Measurements from ENCODE around the gene BET1L.

The BET1L gene

DNA sequence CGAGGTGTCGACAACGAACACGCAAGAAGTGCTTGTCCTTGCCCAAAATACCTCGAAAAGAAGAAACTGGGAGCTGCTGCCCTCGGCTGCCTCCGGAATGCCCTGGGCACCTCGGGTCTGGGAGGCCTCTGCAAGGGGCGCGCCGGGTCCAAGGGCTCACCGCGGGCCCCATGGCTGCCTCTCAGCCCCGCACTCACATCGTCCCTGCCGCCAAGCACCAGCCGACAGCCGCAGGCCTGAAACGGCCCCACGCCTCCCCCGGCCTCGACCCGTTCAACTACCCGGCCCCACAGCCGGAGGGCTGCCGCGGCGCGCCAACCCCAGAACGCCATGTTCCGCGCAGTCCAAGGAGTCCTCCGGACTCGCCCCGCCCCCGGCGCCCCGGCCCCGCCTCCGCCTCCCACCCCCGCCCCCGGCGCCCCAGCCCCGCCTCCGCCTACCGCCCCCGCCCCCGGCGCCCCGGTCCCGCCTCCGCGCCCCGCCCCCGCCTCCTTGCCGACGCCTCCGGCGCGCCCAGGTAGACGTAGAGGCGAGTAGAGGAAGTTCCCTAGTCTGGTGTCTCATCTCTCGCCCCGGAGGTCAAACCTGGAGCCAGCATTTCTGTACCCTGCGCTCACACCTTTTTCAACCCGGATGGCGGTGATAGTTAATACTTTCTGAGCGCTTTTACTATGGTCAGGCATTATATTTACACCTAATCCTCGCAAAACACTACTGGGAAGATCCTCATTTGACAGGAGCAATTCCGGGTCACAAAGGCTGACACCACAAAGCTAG is 29.0 kb upstream of the BET1L start, which contains the start of gene SIRT3:
TSS of gene SIRT3 (minus strand) at position 346 of the 777 bp plus-strand sequence. CDS start at position 332, 14 bp downstream.
- Histone ChIP-seq H2BK5ac (ENCODE audit: low read depth, low read length, poor library complexity, severe bottlenecking) (no peak within 1 kb of the TSS), H3K14ac (ENCODE audit: low read length in 2 of 2) (peak within 1 kb of the TSS in 1 of 2 experiments; percentile 80), H3K9me3 (ENCODE audit: control insufficient read depth, low read length) (no peaks in the 10 kb centered on the region), H3K4ac (ENCODE audit: low read depth in 1 of 2, low read length in 2 of 2) (peak within 1 kb of the TSS; percentile 66 to 81), H2BK120ac (ENCODE audit: low read depth, low read length) (peak within 1 kb of the TSS; percentile 77), H2BK12ac (ENCODE audit: low read length in 2 of 2) (peak within 1 kb of the TSS in 1 of 2 experiments; percentile 40), H3K23ac (ENCODE audit: low read length in 2 of 2) (peak within 1 kb of the TSS in 1 of 2 experiments; percentile 2), H3K4me3 (ENCODE audit: insufficient read depth in 1 of 2, low read depth in 1 of 2, low read length in 2 of 2) (peak within 1 kb of the TSS; percentile 85 to 100), H3K9ac (ENCODE audit: low read length) (peak within 1 kb of the TSS; percentile 98), H2AK5ac (ENCODE audit: low read length, severe bottlenecking) (no peak within 1 kb of the TSS), H3K36me3 (ENCODE audit: control insufficient read depth in 1 of 2, insufficient read depth in 2 of 2, low read depth in 1 of 2, low read length in 2 of 2) (peaks cover 16 to 26% of the 10 kb centered on the region in 2 experiments), H4K91ac (ENCODE audit: low read length) (peak within 1 kb of the TSS; percentile 86), H3K27me3 (ENCODE audit: control insufficient read depth in 1 of 2, insufficient read depth in 1 of 2, low read length in 2 of 2) (no peaks in the 10 kb centered on the region), H3K4me2 (ENCODE audit: low read length, poor library complexity, severe bottlenecking) (peak within 1 kb of the TSS; percentile 88), H2BK15ac (ENCODE audit: low read depth, poor library complexity, severe bottlenecking) (no peak within 1 kb of the TSS), H2AFZ (ENCODE audit: low read depth, low read length) (peak within 1 kb of the TSS; percentile 2), H3K79me1 (replicated peaks; ENCODE audit: low read length, poor library complexity, severe bottlenecking) (peaks cover 28% of the 10 kb centered on the region), H3K27ac (ENCODE audit: low read length, poor library complexity, severe bottlenecking) (peak within 1 kb of the TSS; percentile 92), H3K18ac (ENCODE audit: low read depth in 1 of 2, low read length in 2 of 2) (peak within 1 kb of the TSS; percentile 85 to 91), H3K4me1 (ENCODE audit: control insufficient read depth, insufficient read depth, low read depth, low read length) (peaks cover 6% of the 10 kb centered on the region), H4K8ac (ENCODE audit: low read length) (peak within 1 kb of the TSS; percentile 50)
- peak; percentile 86 for DNase-seq
- under 1% methylated on average over 27 of the region's 70 CpGs for WGBS

GRCh38 chr11:235609-235996 is 28.4 kb upstream of the BET1L start:
- Histone ChIP-seq H3K9me3 (ENCODE audit: control insufficient read depth, low read length) (no peaks in the 10 kb centered on the region), H3K4ac (ENCODE audit: low read depth in 1 of 2, low read length in 2 of 2) (peak overlapping the region in 1 of 2 experiments; percentile 81), H4K91ac (ENCODE audit: low read length) (no peak overlapping the region), H3K23ac (ENCODE audit: low read length in 2 of 2) (peak overlapping the region in 1 of 2 experiments; percentile 2), H3K27me3 (ENCODE audit: control insufficient read depth in 1 of 2, insufficient read depth in 1 of 2, low read length in 2 of 2) (no peaks in the 10 kb centered on the region), H3K27ac (ENCODE audit: low read length, poor library complexity, severe bottlenecking) (peak overlapping the region; percentile 48), H2BK5ac (ENCODE audit: low read depth, low read length, poor library complexity, severe bottlenecking) (no peak overlapping the region), H3K18ac (ENCODE audit: low read depth in 1 of 2, low read length in 2 of 2) (peak overlapping the region; percentile 85 to 91), H3K4me2 (ENCODE audit: low read length, poor library complexity, severe bottlenecking) (peak overlapping the region; percentile 62), H3K79me1 (replicated peaks; ENCODE audit: low read length, poor library complexity, severe bottlenecking) (peaks cover 25% of the 10 kb centered on the region), H3K4me1 (ENCODE audit: control insufficient read depth, insufficient read depth, low read depth, low read length) (peaks cover 6% of the 10 kb centered on the region), H2AK5ac (ENCODE audit: low read length, severe bottlenecking) (no peak overlapping the region), H3K9ac (ENCODE audit: low read length) (peak overlapping the region; percentile 95), H2AFZ (ENCODE audit: low read depth, low read length) (peak overlapping the region; percentile 2), H4K8ac (ENCODE audit: low read length) (peak overlapping the region; percentile 32), H2BK12ac (ENCODE audit: low read length in 2 of 2) (peak overlapping the region in 1 of 2 experiments; percentile 40), H2BK120ac (ENCODE audit: low read depth, low read length) (no peak overlapping the region), H2BK15ac (ENCODE audit: low read depth, poor library complexity, severe bottlenecking) (no peak overlapping the region), H3K36me3 (ENCODE audit: control insufficient read depth in 1 of 2, insufficient read depth in 2 of 2, low read depth in 1 of 2, low read length in 2 of 2) (peaks cover 11 to 23% of the 10 kb centered on the region in 2 experiments), H3K4me3 (ENCODE audit: insufficient read depth in 1 of 2, low read depth in 1 of 2, low read length in 2 of 2) (peak overlapping the region; percentile 85 to 97), H3K14ac (ENCODE audit: low read length in 2 of 2) (peak overlapping the region in 1 of 2 experiments; percentile 80)
- WGBS = 14% methylated on average over 12 of the region's 13 CpGs
- no peak for DNase-seq

DNA sequence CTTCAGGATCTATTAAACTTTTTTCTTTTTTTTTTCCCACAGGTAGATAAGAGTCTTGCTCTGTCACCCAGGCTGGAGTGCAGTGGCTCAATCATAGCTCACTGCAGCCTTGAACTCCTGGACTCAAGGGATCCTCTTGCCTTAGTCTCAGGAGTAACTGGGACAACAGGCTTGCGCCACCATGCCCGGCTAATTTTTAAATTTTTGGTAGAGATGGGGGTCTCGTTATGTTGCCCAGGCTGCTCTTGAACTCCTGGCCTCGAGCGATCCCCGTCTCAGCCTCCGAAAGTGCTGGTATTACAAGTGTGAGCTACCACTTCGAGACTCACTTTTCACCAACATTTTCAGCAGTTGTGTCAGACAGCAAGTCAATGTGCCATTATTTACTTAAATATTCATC is 28.0 kb upstream of the BET1L start:
- Histone ChIP-seq H3K27me3 (ENCODE audit: control insufficient read depth in 1 of 2, insufficient read depth in 1 of 2, low read length in 2 of 2) (no peaks in the 10 kb centered on the region), H3K4me1 (ENCODE audit: control insufficient read depth, insufficient read depth, low read depth, low read length) (peaks cover 6% of the 10 kb centered on the region)

GRCh38 chr11:232783-233565 is 25.8 kb upstream of the BET1L start:
- Histone ChIP-seq H3K14ac (ENCODE audit: low read length in 2 of 2) (no peak overlapping the region), H3K9me3 (ENCODE audit: control insufficient read depth, low read length) (no peaks in the 10 kb centered on the region), H3K4me3 (ENCODE audit: insufficient read depth in 1 of 2, low read depth in 1 of 2, low read length in 2 of 2) (no peak overlapping the region), H2BK5ac (ENCODE audit: low read depth, low read length, poor library complexity, severe bottlenecking) (no peak overlapping the region), H3K23ac (ENCODE audit: low read length in 2 of 2) (no peak overlapping the region), H4K91ac (ENCODE audit: low read length) (no peak overlapping the region), H2AFZ (ENCODE audit: low read depth, low read length) (no peak overlapping the region), H3K4ac (ENCODE audit: low read depth in 1 of 2, low read length in 2 of 2) (no peak overlapping the region), H3K36me3 (ENCODE audit: control insufficient read depth in 1 of 2, insufficient read depth in 2 of 2, low read depth in 1 of 2, low read length in 2 of 2) (peaks cover 12 to 20% of the 10 kb centered on the region in 2 experiments), H2BK120ac (ENCODE audit: low read depth, low read length) (no peak overlapping the region), H2BK15ac (ENCODE audit: low read depth, poor library complexity, severe bottlenecking) (no peak overlapping the region), H2BK12ac (ENCODE audit: low read length in 2 of 2) (no peak overlapping the region), H3K4me1 (ENCODE audit: control insufficient read depth, insufficient read depth, low read depth, low read length) (peaks cover 4% of the 10 kb centered on the region), H3K27ac (ENCODE audit: low read length, poor library complexity, severe bottlenecking) (no peak overlapping the region), H2AK5ac (ENCODE audit: low read length, severe bottlenecking) (no peak overlapping the region), H3K27me3 (ENCODE audit: control insufficient read depth in 1 of 2, insufficient read depth in 1 of 2, low read length in 2 of 2) (no peaks in the 10 kb centered on the region), H3K18ac (ENCODE audit: low read depth in 1 of 2, low read length in 2 of 2) (no peak overlapping the region), H3K4me2 (ENCODE audit: low read length, poor library complexity, severe bottlenecking) (no peak overlapping the region), H3K9ac (ENCODE audit: low read length) (no peak overlapping the region), H4K8ac (ENCODE audit: low read length) (no peak overlapping the region), H3K79me1 (replicated peaks; ENCODE audit: low read length, poor library complexity, severe bottlenecking) (peaks cover 39% of the 10 kb centered on the region)
- DNase-seq = no peak
- 95% methylated on average over 20 of the region's 20 CpGs for WGBS

More for the DNA sequence above, 28.0 kb upstream of the BET1L start:
- H2BK5ac ChIP-seq (ENCODE audit: low read depth, low read length, poor library complexity, severe bottlenecking) = no peak overlapping the region
- H3K9ac ChIP-seq (ENCODE audit: low read length) = peak overlapping the region; percentile 95
- no peak overlapping the region for H2BK15ac ChIP-seq (ENCODE audit: low read depth, poor library complexity, severe bottlenecking)
- peaks cover 13 to 23% of the 10 kb centered on the region in 2 experiments for H3K36me3 ChIP-seq (ENCODE audit: control insufficient read depth in 1 of 2, insufficient read depth in 2 of 2, low read depth in 1 of 2, low read length in 2 of 2)
- H3K23ac ChIP-seq (ENCODE audit: low read length in 2 of 2) = no peak overlapping the region
- H2AFZ ChIP-seq (ENCODE audit: low read depth, low read length) = no peak overlapping the region
- no peak overlapping the region for H3K14ac ChIP-seq (ENCODE audit: low read length in 2 of 2)
- peaks cover 29% of the 10 kb centered on the region for H3K79me1 ChIP-seq (replicated peaks; ENCODE audit: low read length, poor library complexity, severe bottlenecking)
- no peak overlapping the region for H3K18ac ChIP-seq (ENCODE audit: low read depth in 1 of 2, low read length in 2 of 2)
- no peak for DNase-seq
- peak overlapping the region; percentile 62 for H3K4me2 ChIP-seq (ENCODE audit: low read length, poor library complexity, severe bottlenecking)
- H3K4ac ChIP-seq (ENCODE audit: low read depth in 1 of 2, low read length in 2 of 2) = no peak overlapping the region
- H4K8ac ChIP-seq (ENCODE audit: low read length) = no peak overlapping the region
- no peak overlapping the region for H2BK12ac ChIP-seq (ENCODE audit: low read length in 2 of 2)
- H3K4me3 ChIP-seq (ENCODE audit: insufficient read depth in 1 of 2, low read depth in 1 of 2, low read length in 2 of 2) = peak overlapping the region in 1 of 2 experiments; percentile 97
- no peak overlapping the region for H2BK120ac ChIP-seq (ENCODE audit: low read depth, low read length)
- no peaks in the 10 kb centered on the region for H3K9me3 ChIP-seq (ENCODE audit: control insufficient read depth, low read length)
- no peak overlapping the region for H2AK5ac ChIP-seq (ENCODE audit: low read length, severe bottlenecking)
- no peak overlapping the region for H4K91ac ChIP-seq (ENCODE audit: low read length)
- H3K27ac ChIP-seq (ENCODE audit: low read length, poor library complexity, severe bottlenecking) = no peak overlapping the region
- WGBS = 89% methylated on average over 8 of the region's 8 CpGs

Measured in mesenchymal stem cell (in vitro differentiated cells and primary cell).